GM20000 (cell line): Measurements from ENCODE around the gene TGIF2.

Experiments used
- DNase-seq: peaks from one replicate; pipeline ENCODE4 v3.0.0; 2012; ENCODE audit warnings: low spot score
- CTCF ChIP-seq: IDR thresholded peaks from 2 replicates; pipeline ENCODE4 v1.5.1; 2012; ENCODE audit warnings: mild to moderate bottlenecking, control low read depth; ENCODE audit errors: extremely low read depth, missing control alignments

Gene TGIF2

DNA sequence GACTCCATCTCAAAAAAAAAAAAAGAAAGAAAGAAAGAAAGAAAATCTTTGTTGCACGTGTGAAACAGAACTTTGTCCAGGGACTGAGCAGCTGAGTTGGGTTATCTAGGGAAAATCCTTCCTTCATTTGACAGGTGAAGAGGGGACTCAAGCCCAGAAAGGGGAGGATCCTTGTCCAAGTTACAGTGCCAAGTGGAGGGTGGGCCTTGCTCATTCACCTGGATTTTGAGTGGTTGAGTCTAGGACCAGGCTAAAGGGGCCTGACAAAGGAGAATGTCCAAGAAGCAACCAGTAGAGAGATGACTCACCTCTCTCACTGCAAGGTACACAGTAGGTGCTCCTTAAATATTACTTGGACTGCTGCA lies 2.7 kb downstream of the TGIF2 start:
- TF ChIP-seq CTCF: no peak
- no peak for DNase-seq

DNA sequence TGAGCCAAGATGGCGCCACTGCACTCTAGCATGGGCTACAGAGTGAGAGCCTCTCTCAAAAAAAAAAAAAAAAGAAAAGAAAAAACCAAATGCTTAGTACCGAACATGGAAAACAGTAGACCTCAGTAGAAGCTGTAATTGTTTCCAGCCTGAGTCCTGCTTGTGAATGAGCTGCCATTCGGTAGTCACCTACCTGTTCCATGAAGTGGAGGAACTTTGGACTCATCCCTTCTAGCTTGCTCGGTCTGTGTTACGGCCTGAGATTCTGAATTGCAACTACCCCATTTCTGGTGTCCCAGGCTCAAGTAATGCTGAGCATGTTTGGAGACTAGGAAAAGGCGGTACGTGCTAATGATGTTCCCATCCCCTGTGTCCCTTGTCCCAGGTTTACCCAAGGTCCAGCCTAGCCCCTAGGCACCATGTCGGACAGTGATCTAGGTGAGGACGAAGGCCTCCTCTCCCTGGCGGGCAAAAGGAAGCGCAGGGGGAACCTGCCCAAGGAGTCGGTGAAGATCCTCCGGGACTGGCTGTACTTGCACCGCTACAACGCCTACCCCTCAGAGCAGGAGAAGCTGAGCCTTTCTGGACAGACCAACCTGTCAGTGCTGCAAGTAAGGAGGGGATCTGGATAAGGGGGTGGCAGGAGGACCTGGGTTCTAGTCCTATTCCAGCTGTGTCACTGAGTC lies 5.1 kb downstream of the TGIF2 start:
- no peak for DNase-seq
- TF ChIP-seq CTCF: no peak

- no peak for DNase-seq
- TF ChIP-seq CTCF: no peak
Observed at GRCh38 chr20:36579996-36580545, 6.7 kb downstream of the TGIF2 start.

- DNase-seq: no peak
- no peak for TF ChIP-seq CTCF
Observed at GRCh38 chr20:36582322-36582721, 8.9 kb downstream of the TGIF2 start.

DNA sequence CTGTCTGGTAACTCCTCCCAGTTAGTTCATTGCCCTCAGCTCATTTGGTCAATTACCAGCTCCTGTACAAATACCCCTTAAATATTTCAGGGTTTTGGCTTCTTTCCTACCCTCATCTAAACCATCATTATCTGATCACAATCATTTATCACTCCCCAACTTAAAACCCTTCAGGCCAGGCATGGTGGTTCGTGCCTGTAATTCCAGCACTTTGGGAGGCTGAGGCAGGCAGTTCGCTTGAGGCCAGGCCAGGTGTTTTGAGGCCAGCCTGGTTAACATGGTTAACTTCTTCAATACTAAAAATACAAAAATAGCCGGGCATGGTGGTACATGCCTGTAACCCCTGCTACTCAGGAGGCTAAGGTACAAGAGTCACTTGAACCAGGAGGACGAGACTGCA lies 9.4 kb downstream of the TGIF2 start:
- DNase-seq: no peak
- no peak for TF ChIP-seq CTCF

- no peak for DNase-seq
- no peak for TF ChIP-seq CTCF
Observed at GRCh38 chr20:36584018-36584481, 10.7 kb downstream of the TGIF2 start.

GRCh38 chr20:36585410-36586125 lies 12.2 kb downstream of the TGIF2 start:
- no peak for DNase-seq
- TF ChIP-seq CTCF: no peak
